Measurements from ENCODE around the gene SYMPK.
"Not testable (repeated sequence)": the region's sequence is repeated elsewhere in the genome, so short reads cannot be mapped to it uniquely, and the experiment has no call there.

SYMPK gene

DNA sequence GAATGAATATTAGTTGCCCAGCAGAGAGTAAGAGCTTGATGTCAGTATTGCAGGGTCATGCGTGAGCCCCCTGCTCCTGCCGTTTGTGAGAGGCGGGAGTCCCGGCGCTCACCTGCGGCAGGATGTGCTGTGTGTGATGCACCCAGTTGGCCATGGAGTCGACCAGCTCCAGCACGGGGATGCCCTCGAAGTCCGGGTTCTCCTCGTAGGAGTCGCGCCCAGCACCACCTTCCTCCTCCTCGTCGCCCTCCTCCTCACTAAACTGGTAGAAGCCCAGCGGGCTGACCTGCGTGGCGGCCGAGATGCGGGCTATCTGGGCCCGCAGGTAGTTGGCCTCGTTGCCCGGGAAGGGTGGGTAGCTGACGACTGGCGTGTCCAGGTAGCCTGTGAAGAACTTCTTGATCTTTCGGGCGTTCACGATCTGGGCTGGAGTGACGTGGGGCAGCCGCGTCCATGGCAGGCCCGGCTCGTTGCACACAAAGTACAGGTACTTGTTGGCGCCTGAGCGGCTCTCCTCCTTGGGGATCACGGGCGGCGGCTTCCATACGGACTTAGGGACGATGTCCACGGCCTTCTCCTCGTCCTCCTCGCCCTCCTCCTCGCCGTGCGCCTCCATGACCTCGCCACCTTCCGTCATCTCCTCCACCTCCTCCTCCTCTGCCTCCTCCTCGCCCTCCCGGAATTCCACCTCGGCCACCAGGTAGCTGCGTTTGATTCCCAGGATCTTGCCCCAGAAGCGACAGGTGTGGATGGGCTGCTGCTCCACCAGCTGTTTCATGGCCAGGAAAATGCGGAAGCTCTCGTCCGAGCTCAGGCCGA, 58.6 kb downstream of the SYMPK start:
- DNase-seq (ENCODE audit: low spot score), result no peak

GRCh38 chr19:45801603-45802175, 61.3 kb downstream of the SYMPK start:
- DNase-seq (ENCODE audit: low spot score), result no peak

GRCh38 chr19:45800070-45800553, 62.8 kb downstream of the SYMPK start:
- DNase-seq (ENCODE audit: low spot score), result no peak

- not testable (repeated sequence) for DNase-seq (ENCODE audit: low spot score)
These were observed 63.4 kb downstream of the SYMPK start for GRCh38 chr19:45799541-45799940.

- DNase-seq (ENCODE audit: low spot score), result no peak
These were observed 63.9 kb downstream of the SYMPK start for GRCh38 chr19:45798995-45799517.

DNA sequence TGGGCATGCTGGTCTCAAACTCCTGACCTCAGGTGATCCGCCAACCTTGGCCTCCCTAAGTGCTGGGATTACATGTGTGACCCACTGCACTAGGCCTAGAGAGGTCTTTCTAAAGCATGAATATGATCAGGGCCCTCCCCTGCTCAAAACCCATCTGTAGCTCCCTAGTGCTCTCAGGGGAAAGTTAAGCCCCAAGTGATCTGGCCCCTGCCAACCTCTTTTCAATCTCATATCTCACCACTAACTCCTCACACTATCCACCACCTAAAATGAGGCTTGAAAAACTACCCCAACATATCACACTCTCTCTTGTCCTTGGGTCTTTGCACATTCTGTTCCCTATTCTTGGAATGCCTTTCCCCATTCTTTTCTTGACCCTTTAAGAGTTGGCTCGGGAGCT, 68.3 kb downstream of the SYMPK start:
- no peak for DNase-seq (ENCODE audit: low spot score)

GRCh38 chr19:45793876-45794275, 69.1 kb downstream of the SYMPK start:
- no peak for DNase-seq (ENCODE audit: low spot score)

GRCh38 chr19:45793178-45793564, 69.8 kb downstream of the SYMPK start:
- no peak for DNase-seq (ENCODE audit: low spot score)

DNA sequence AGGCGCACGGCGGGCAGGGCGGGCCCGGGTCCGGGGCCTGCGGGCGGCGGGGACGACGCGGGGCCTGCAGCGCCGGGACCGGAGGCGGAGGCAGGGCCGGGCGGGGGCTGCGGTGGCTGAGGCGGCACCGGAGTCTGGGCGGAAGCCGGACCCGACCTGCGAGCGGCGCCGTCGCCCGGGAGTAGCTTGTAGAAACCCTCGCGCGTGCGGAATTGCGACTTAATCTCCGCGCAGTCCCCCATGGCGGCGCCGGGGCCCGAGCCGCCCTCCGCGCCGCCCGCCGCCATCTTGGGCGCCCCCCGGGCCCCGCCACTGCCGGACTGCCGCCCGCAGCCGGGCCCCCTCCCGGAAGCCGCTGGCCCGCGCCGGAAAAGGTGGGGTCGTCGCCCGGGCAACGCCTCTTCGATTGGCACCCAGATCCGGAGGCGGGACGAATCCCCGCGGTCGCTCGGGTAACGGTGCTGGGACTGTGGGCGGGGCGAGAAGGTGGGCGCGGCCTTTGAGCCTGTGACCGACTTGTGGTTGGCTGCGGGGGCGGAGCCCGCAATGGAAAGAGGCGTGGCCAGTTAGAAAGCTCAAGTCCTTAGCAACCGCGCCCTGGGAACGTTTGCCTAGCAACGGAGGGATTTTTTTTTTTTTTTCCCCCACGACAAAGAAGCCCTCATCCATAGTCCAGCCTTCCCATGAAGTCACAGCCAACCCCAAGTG, 70.3 kb downstream of the SYMPK start, which contains the start of gene DMWD:
TSS of gene DMWD (minus strand) at position 376 of the 708 bp plus-strand sequence. CDS start at position 287, 89 bp downstream.
- DNase-seq (ENCODE audit: low spot score), result peak; percentile 98

DNA sequence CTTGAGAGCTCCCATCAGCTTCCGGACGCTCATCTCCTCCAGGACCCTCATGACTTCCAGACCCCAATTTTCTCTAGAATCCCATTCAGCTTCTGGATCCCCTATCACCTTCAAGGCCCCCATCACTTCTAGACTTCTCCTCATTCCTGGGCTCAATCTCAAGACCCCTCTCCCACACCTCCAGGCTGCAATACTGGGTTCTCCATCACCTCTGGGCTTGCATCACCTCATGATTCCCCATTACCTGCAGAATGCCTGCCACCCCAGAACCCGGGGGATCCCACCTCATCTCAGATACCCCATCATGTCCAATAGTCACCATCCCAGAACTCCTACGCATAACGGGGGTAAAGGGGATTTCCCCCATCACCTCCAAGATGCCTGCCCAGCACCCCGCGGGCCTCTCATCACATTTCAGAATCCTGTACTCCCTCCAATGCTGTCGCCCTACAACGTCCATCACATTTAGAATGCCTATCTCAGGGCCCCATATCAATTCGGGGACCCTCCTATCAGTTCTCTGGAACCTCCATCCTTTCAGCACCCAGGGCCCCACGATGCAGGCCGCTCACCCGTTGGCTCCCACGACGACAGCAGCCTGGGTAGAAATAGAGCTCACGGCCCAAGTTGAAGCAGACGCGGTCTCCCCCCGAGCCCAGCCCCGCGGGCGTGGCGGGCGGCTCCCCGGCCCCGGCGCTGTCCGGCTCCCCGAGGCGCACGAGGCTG, 71.0 kb downstream of the SYMPK start:
- no peak for DNase-seq (ENCODE audit: low spot score)

DNA sequence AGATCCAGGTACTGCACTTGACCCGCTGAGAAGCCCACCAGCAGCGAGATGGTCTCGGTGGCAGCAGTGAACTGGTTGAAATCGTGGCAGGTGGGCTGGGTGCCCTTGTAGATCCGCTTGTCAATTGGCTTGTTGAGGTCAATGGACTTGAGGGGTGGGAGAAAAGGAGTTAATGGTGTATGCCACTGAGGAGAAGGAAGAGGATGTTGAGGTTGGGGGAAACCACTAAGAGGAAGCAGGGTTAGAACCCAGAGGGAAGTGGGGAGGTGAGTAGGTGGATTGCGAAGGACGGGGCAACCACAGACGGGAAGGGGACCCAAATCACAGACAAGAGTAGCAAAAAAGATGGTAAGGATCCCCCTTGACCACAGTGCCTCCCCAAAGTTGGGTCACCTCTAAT, 72.0 kb downstream of the SYMPK start:
- DNase-seq (ENCODE audit: low spot score), result no peak

- DNase-seq (ENCODE audit: low spot score), result no peak
These were observed 73.7 kb downstream of the SYMPK start for GRCh38 chr19:45789035-45789786.

DNA sequence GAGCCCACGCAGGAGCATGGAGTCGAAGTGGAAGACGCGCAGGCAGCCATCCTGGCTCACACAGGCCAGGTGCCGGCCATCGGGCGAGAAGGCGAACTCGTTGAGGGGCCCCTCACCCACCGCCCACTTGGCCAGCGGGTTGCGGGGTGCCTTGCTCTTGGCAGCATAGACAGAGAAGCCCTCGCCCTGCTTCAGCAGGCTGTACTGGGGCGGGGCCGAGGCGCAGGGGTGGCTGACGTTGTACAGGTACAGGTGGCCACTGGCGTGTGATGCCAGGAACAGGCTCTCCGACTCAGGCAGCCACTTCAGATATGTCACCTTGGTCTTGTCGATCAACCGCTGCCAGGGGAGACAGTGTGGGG, 76.4 kb downstream of the SYMPK start:
- no peak for DNase-seq (ENCODE audit: low spot score)

GRCh38 chr19:45785781-45786532, 77.0 kb downstream of the SYMPK start:
- no peak for DNase-seq (ENCODE audit: low spot score)

GRCh38 chr19:45785097-45785496, 77.8 kb downstream of the SYMPK start:
- no peak for DNase-seq (ENCODE audit: low spot score)

DNA sequence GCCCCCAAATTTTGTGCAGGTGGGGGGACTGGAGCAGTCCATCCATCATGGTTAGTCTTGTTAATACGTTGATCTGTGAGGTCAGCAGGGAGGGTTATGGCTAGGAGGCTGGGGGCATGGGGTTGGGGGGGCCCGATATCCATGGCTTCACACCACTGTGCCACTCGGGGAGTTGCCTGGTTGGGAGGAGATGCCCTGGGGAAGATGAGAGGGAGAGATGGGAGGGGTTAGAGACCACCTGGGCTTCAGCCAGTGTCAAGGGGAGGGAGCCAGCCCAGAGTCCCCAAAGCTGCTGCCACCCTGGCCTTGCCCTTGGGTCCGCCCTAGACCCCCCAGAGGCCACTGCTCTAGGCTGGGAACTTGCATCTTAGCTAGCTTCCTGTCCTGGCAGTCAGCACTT, 78.9 kb downstream of the SYMPK start:
- no peak for DNase-seq (ENCODE audit: low spot score)

DNA sequence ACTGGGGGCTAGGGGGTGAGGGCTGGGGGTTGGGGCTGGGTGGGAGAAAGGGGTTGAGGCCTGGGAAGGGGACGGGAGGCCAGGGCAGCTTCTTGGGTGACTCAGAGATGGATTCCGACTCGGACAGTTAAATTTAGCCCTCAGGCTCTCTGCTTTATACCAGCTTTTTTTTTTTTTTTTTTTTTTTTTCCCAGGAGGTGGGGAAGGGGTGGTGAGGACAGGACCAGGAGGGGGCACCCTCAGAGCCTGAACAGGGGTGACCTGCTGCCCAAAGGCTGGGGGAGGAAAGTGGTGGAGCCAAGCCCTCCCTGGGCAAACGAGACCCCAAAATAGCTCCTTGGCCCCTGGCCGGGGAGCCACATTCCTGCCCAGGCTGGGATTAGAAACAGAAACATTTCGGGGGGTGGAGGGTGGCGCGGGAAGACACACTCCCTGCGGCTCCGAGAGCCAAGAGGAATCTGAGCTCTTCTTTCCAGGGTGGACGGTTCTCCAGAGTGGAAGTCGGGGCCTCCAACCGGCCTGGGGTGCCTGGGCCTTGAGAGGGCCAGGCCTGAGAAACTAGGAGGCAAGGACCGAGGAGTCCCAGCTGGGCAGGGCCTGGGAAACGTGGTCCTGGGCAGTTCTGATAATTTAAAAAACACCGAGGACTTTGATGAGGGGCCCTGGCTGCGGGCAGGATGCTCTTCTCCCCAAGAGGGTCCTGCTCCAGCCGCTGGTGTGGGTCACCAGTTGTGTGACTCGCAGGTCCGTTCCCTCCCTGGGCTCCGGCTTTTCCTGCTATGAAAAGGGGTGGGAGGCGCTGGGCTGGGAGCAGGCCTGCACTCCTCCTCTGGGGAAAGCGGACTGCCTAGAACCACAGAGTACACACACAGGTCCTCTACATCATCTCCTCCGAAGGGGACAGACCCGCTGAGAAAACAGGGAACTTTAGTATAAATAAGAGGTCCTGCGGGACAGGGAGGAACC, 79.8 kb downstream of the SYMPK start:
- DNase-seq (ENCODE audit: low spot score), result no peak

DNA sequence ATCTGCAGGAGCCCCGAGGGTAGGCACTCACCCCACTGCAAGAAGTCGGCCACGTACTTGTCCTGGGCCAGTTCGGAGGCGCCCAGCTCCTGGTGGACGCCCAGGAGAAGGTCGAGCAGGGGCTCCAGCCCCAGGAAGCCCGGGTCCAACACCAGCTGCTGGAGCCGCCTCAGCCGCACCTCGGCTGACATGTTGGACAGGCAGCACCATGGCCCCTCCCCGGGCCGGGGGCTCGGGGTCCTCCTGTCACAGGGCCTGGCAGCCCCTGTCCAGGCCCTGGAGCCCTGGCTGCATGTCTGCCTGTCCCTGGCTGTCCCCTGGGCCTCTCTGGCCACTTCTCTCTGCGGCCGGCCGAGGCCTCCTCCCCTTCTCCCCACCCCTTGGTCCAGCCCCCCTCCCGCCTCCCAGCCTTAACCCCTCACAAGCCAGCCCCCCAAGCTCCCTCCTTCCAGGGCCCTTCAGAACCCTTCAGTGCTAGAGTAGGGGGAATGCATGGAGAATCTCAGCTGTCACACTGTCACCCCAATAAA, 80.7 kb downstream of the SYMPK start, which contains the start of gene DMPK:
TSS of gene DMPK (minus strand) at position 329 of the 530 bp plus-strand sequence. CDS start at position 191, 138 bp downstream.
- no peak for DNase-seq (ENCODE audit: low spot score)

All from putamen (tissue), 1 donor.